Frontal cortex (tissue), 4 donors: ENCODE results near the gene PRR35. TPM values are rescaled to one million over a fixed set of nuclear protein-coding genes. Genes with fewer than 3 reads are reported as not detected.

ENCODE experiments used
- DNase-seq, 2 donors: peaks; one replicate each; pipeline ENCODE4 v3.0.0; 2012; ENCODE audit warnings: low spot score in 2 of 2
- FAIRE-seq: peaks from 2 replicates; lab custom pipeline; 2012; peaks lifted over from hg19 to GRCh38; lab: Jason Lieb, UNC
- total RNA-seq: library from RNA; depleted of rRNA; stranded (reverse); fragments of >200 nt; gene quantifications from one replicate; pipeline ENCODE4 v1.2.3, GENCODE V29; 2014
- donor health status: control.
- donor health status: control.
- donor health status: control.

PRR35 gene
- total RNA-seq, 1 donor from 2014 or later: not detected

DNA sequence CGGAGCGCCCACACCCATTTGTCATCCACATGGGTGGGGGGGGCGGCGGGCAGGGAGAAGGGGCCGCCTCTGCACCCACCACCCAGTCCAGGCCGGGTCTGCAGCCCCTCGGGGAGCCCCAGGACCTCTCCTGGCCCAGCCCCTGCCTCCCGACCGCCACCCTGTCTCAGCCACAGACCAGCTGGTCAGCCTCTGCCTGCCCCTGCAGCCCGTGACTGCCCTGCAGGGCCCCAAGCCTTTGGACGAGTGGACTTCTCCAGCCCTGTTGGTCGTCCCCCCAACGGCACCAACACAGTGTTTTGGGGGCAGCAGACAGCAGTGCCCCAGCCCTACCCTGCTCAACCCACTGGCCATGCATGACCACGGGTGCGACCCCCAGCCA, 1.2 kb downstream of the PRR35 start:
- no peak for DNase-seq
- FAIRE-seq: no peak

DNA sequence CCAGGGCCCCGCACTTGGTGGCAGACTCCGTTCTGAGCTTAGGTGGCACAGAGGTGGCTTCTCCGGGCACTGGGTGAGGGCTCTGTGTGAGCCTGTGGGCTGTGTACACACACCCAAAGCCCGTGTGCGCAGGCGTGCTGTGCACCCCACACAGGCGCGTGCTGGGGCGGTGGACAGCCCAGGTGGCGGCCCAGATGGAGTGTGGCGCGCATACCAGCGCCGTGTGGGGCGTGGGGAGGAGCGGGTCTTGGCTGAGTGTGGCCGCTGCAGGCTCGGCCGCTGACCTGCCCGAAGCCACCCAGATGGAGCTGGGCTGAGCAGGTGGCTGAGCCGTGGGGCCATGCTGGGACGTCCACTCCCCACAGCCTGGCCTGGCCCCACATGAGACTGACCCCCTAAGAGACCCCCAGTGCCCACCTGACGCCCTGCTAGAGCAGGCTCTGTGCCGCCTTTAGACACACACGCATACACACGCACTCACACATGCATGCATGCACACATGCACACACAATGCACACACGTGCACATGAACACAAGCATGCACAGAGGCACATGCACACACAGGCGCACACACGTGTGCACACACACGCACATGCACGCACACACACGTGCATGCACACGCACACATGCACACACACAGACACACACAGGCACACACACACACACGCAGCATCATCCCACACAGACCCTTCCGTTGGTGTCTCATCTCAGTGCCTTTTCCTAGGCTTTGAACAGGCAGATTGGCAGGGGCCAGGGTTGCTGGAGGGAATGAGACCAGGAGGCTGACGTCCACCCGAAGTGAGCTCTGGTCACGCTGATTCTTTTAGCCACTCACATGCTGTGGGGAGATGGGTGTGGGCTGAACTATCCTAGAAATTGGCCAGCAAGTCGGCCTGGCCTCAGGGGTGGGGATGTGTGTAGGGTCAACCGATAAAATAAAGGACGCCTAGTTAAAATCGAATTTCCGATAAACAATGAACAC, 2.1 kb downstream of the PRR35 start:
- no peak for FAIRE-seq

DNA sequence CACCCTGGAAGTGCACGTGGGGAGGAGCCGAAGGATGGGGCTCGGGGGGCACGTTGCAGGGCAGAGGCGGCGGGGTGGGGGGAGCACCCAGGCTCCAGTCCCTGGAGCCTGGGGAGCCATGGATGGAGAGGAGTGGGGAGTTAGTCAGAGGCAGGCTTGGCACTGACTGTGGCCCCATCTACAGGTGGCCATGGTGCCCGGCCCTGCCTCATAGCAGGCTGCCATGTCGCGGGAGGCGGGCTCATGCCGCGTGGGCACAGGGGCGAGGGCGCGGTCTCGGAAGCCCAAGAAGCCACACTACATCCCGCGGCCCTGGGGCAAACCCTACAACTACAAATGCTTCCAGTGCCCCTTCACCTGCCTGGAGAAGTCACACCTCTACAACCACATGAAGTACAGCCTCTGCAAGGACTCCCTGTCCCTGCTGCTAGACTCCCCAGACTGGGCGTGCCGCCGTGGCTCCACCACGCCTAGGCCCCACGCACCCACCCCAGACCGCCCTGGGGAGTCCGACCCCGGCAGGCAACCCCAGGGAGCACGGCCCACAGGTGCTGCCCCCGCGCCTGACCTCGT, 3.0 kb downstream of the PRR35 start:
- DNase-seq (no peak), FAIRE-seq (no peak)

More for the DNA sequence above, 2.1 kb downstream of the PRR35 start:
- no peak for DNase-seq

DNA sequence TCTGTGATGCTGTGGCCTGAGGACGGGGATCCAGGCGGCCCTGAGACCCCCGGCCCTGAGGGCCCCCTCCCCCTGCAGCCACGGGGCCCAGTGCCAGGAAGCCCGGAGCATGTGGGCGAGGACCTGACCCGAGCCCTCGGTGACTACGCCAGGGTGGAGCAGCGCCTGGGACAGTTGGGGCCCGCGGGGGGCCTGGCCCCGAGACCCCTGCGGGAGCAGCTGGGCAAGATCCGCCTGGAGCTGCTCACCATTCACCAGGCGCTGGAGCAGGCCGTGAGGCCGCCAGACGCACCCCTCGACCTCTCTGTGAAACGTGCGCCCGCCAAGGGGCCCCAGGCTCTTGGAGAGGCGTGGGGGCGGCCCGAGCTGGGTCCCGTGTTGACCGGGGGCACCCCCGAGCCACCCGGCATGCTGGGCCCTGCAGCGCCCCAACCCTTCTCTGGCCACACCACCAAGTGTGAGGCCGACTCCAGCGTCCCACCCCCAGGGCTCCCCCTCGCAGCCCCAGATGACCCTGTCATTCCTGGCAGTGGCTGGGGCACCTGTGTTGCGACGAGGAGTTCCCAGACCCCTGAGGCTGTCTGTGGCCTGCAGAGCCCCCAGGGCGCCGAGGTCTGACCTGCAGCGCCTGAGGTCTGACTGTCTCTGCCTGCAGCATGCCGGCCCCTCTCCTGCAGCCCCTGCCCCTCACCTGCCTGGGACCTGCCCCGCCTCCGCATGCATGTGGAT, 4.7 kb downstream of the PRR35 start:
- FAIRE-seq: no peak
- DNase-seq: no peak

DNA sequence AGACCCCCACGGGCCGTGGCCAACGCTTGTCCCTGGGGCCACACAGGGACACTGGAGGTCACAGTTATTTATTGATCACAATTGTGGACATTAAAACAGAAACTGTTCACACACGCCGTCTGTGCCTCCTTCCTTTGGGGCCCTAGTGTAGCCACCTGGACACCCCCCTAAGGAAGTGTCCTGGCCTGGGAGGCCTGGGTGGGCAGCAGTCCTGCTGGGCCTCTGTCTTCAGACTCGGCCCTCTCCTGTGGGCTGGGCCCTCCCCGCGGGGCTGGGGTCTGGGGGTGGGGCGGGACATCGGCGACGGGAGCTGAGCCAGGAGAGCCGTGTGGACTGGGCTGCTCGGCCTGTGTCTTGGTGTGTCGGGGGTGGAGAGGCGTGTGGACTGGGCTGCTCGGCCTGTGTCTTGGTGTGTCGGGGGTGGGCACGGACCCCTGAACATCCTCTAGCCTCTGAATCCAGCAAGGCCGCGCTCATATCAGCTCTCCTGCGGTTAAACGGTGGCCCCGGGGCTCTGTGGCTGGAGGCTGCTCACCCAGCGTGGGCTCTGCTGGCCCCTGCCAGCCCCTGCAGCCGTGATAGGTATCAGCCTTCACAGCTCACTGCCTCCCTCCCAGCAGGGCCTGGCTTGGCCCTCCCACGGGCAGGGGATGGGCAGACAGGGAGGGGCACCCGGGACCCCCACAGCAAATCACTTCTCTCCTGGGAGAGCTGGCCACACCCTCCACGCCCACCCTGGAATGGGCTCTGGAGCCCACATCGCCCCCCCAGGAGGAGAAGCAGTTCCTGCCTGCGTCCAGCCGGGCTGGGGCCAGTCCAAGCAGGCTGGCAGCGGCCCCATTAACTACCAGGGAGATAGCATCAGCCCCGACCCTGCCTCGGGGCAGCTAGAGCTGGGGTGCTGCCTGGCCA, 5.5 kb downstream of the PRR35 start:
- DNase-seq (no peak), FAIRE-seq (no peak)

DNA sequence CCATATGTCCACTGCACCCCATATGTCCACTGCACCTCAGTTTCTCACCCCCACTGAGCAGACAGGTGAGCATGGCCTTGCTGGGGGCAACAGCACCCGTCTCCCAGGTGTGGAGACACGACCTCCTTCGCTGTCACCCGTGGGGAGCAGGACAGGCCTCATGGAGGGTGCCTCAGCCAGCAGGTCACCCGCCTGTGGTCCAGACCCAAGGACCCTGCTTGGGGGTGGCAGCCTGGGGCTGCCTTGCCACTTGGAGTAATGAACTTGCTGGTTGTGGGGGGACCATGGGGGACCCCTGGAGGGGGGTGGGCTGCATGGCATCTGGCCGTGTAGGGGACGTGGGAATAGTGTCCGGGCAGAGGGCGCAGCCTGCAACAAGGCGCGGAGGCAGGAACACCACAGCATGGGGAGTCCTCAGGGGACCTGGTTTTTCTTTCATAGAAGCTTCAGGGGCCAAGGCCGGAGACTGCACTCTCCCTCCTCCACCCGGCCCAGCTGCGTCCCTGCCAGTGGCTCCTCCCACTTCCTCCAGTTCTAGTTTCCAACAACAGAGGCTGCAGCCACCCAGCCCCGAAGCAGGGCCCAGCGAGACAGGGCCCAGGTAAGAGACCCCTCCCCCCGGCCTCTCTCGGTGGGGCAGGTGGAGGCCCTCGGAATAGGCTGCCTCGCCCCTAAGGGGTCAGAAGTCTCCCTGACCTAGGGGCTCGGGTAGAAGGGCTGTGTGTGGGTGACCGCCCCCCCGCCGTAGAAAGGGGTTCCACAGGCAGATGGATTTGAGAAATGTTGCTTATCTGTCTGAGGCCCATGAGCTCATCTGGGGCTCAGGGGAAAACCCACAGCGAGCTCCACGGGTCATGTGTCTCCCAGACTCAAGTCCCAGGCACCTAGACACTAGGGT, 6.5 kb downstream of the PRR35 start, which contains the start of gene NHLRC4:
TSS of gene NHLRC4 (plus strand) at position 531 of the 898 bp plus-strand sequence. CDS start 1,043 bp downstream, outside the sequence.
- DNase-seq: peak; percentile 70 to 73
- no peak for FAIRE-seq

DNA sequence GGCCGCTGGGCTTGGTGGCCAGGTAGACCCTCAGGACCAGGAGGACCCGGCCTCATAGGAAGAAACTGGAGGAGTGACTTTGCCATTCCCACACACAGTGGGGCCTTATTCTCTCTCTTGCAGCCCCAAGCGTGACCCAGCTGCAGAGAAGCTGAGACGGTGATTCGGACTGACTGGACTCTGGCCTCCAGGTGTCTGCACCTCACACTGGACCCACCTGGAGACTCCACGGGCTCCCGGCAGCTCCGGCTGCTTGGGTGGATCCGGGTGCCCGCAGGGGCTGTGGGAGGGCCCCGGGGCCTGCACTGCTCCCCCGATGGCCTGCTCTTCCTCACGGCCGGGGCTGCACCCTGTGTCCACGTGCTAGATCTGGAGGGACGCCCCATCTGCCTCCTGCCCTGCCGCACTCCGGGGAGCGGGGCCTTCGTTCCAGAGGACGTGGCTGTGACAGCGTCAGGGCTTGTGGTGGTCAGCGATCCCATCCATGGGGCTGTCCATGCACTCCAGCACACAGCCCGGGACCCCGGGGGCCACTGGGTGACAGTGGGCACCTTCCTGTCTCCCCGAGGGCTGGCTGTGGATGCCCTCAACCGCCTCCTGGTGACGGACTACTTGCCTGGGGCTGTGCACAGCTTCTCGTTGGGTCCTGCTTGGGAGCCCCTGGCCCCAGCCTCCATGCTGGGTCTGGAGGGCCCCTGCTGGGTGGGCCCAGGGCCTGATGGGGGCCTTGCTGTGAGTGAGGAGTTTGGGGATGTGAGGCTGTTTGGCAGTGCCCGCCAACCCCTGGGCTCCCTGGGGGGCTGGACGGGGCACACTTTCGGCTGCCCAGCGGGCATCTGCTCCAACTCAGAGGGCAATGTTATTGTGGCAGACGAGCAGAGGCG, 7.4 kb downstream of the PRR35 start:
- no peak for DNase-seq
- no peak for FAIRE-seq

DNA sequence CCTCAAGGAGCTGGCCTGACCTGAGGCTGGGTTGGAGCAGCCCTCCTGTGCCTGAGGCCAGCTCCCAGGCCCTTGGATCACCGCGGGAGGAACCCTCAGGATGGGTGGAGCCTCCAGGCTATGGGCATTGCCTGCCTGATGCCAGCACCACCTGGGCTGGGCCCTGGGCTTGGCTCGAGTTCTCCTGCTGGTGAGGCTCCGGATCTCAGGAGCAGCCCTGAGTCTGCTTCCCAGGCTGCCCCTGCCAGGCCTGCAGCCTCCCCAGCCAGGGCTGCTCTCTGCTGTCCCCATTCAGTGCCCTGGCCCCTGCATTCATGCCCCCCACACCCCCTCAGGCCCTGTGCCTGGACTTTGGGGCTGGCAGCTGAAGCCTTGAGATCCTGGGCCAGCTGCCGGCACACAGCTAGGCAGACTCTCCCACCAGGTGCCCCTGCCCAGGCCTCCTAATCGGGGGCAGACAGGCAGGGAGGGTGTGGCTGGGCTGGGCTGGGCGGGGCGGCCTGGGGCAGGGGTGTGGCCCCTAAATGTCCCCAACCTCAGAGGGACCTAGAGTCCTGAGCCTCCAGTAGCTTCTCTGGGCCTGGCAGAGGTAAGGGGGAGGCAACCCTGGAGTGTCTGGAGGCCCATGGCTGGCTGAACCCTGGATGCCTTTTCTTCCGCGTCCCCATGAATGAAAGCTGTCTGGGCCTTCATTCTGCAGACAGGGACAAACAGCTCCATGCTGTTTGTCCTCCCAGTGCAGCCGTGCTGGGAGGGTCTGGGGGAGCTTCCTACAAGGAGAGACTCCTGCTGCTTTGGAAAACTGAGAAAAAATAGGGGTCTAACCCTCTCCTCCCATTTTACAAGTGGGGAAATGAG, 8.4 kb downstream of the PRR35 start:
- FAIRE-seq: no peak

DNA sequence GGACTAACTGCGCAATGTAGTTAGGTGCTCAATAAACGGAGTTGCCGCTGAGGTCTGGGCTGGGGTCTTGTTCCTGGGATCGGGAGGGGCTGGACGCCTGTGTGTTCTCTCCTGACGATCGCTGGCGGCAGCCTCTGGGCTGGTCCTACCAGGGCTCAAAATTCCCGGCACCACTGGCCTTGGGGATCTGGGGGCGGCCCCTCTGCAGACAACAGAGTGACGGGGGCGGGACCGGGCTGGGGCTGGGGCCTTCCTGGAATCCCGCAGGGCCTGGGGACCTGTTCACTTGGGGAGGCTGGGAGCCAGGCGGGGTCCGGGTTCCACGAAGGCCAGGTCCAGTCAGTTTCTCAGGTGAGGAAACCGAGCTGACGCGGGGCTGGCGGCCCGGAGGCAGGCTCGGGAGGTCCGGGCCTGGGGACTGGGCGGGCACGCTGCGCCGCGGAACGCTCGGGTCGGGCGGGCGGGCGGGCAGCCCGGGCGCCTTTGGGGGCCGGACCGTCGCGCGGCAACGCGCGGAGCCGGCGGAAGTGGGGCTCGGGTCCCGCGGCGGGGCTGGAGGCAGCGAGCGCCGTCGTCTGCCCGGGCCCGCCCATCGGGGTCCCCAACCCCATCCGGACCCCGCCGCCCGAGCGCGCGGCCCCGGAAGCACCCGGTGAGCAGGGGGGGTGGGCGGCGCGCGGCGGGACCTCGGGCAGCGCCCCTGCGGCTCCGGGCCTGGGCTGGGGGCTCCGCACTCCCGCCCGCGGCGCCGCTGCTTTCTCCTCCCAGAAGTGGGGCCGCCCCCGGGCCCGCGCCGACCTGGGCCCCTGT, 9.5 kb downstream of the PRR35 start, which contains the start of gene PIGQ:
TSS of gene PIGQ (plus strand) at position 524 of the 810 bp plus-strand sequence. CDS start 4,107 bp downstream, outside the sequence.
- DNase-seq (peak; percentile 93 to 94), FAIRE-seq (no peak)

More for the DNA sequence above, 8.4 kb downstream of the PRR35 start:
- no peak for DNase-seq

DNA sequence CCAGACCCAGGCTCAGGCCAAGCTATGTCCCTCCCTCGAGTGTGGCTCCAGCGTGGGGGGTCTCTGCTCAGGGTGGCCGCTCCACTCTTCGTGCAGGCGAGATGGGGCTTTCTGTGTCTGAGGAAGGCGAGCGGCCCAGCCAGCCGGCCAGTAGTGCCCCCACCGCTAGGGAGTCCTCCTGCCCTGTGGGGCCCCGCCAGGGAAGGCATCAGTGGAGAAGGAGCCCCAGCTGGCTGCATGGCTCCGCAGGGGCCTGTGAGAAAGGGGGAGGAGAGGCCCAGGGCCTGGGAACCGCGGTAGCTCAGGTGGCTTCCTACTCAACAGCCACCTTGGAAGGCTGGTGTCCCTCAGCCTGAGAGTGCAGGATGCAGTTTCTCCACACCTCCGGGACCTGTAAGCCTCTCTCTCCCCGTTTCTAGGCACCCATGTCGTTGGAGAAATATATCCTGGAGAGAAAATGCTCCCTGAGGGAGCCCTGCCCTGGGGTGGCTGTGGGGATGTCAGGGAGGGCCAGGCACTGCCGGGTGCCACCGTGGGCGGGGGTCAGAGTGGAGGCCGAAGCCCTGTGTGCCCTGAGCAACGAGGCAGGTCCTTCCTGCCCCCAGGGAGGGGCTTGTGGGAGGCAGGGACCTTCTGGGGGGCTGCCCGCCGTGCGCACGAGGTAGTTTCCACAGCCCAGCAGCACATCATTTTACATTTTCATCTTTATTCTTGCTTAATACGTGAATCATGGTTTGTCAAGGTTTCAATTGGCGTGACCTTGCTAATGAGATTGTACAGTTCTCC, 12.9 kb downstream of the PRR35 start:
- DNase-seq: no peak
- no peak for FAIRE-seq

DNA sequence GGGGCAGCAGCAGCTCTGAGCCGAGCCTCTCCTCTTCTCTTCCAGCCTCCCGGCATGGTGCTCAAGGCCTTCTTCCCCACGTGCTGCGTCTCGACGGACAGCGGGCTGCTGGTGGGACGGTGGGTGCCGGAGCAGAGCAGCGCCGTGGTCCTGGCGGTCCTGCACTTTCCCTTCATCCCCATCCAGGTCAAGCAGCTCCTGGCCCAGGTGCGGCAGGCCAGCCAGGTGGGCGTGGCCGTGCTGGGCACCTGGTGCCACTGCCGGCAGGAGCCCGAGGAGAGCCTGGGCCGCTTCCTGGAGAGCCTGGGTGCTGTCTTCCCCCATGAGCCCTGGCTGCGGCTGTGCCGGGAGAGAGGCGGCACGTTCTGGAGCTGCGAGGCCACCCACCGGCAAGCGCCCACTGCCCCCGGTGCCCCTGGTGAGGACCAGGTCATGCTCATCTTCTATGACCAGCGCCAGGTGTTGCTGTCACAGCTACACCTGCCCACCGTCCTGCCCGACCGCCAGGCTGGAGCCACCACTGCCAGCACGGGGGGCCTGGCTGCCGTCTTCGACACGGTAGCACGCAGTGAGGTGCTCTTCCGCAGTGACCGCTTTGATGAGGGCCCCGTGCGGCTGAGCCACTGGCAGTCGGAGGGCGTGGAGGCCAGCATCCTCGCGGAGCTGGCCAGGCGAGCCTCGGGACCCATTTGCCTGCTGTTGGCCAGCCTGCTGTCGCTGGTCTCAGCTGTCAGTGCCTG, 14.0 kb downstream of the PRR35 start:
- DNase-seq (no peak), FAIRE-seq (no peak)

DNA sequence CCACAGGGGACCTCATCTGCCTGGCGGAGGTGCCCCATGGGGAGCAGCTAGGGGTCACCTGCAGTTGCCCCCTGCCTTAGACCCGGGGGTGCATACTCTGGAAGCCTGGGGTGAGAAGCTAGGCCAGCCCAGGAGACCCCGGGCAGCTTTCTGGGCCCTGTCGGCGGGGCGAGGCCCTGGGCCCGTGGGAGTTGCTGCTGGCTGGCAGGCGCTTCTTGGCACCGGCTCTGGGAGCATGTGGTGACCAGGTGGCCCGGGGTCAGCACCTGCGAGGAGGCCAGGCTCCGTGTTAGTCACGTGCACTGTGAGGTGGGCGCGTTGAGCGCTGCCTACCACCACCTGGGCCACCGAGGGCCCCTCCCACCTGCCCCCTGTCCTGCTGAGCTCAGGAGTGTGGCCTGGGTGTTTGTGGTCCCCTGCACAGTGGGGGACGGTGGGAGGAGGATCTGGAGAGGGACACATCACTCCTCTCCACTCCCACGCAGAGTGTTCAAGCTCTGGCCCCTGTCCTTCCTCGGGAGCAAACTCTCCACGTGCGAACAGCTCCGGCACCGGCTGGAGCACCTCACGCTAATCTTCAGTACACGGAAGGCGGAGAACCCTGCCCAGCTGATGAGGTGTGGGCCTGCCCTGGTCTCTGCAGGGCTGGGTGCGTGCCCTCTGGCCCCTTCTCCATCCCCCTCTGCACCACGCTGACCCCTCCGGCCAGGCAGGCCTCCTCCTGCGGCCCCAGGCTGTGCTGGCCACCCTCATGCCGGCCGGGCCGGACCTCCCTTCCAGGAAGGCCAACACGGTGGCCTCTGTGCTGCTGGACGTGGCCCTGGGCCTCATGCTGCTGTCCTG, 15.4 kb downstream of the PRR35 start:
- FAIRE-seq: no peak
- DNase-seq: no peak

DNA sequence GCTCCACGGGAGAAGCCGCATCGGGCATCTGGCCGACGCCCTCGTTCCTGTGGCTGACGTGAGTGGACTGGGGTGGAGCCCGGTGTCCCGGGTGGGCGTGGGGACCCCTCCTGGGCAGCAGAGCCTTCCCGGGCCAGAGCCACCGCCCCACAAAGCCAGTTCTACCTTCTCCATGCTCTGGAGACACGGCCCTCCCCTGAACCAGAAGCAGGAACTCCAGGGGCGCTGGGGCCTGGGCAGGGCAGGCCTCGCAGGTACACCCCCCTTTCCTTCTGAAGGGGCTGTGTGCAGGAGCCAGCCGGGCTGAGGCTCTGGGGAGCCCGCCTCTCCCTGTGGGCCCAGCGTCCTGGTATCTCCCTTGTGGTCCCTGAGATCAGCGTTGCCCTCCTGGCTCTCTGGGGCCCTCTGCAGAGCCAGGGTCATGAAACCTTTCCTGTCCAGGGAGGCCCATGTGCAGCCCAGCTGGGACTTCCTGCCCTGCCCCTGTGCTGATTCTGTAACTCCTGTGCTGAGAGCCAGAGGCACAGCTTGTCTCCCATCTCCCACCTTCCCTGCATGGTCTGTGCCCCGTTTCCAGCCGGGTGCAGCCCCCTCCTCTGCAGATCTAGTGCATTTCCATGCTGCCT, 16.1 kb downstream of the PRR35 start:
- no peak for FAIRE-seq
- DNase-seq: no peak
